WTC11 (cell line): Measurements from ENCODE around the gene LIN7C. TPM values are rescaled to one million over a fixed set of nuclear protein-coding genes. Genes with fewer than 3 reads are reported as not detected.

Experiments used
- ATAC-seq: fragments of 200-7000 bp; cut with Tn5 transposase; 2 replicates; pipeline ENCODE4 v1.10.0; 2021; ENCODE audit warnings: mild to moderate bottlenecking, moderate library complexity
- CTCF ChIA-PET: fragments of 300-600 bp; sonication (Branson Sonifier 250); formaldehyde crosslinking; loops from one replicate; lab custom pipeline; 2021; ENCODE audit warnings: antibody characterized with exemption; lab: Charles Lee
- POLR2A ChIA-PET: fragments of 350-600 bp; sonication (Branson Sonifier 250); formaldehyde crosslinking; loops from one replicate; lab custom pipeline; 2021; ENCODE audit warnings: antibody characterized with exemption; lab: Charles Lee
- DNase-seq: peaks from one replicate; pipeline ENCODE4 v3.0.0; 2021; ENCODE audit warnings: low spot score
- H3K27ac Mint-ChIP-seq: 2 replicates; pipeline ENCODE4 v1.8.0; 2021; ENCODE audit warnings: mixed read lengths
- H3K27me3 Mint-ChIP-seq: 2 replicates; pipeline ENCODE4 v1.8.0; 2021; ENCODE audit warnings: low read depth, mild to moderate bottlenecking, moderate library complexity, mixed read lengths
- H3K36me3 Mint-ChIP-seq: 2 replicates; pipeline ENCODE4 v1.8.0; 2021; ENCODE audit warnings: mixed read lengths
- H3K4me1 Mint-ChIP-seq: 2 replicates; pipeline ENCODE4 v1.8.0; 2022; ENCODE audit warnings: mixed read lengths
- H3K4me3 Mint-ChIP-seq: 2 replicates; pipeline ENCODE4 v1.8.0; 2021; ENCODE audit warnings: mild to moderate bottlenecking, moderate library complexity, mixed read lengths
- H3K9me3 Mint-ChIP-seq: 2 replicates; pipeline ENCODE4 v1.8.0; 2021; ENCODE audit warnings: mixed read lengths
- ETV6 ChIP-seq: sonication (generic); formaldehyde crosslinking; IDR thresholded peaks from 2 replicates; pipeline ENCODE4 v1.8.1; 2022; ENCODE audit warnings: mild to moderate bottlenecking, missing genetic modification reagents
- FOXK1 ChIP-seq: sonication (generic); formaldehyde crosslinking; IDR thresholded peaks from 2 replicates; pipeline ENCODE4 v1.8.0; 2022; ENCODE audit warnings: mild to moderate bottlenecking, moderate library complexity, missing genetic modification reagents
- GRHL2 ChIP-seq: fragments of 250-450 bp; sonication (Bioruptor Pico); IDR thresholded peaks from 2 replicates; pipeline ENCODE4 v1.8.0; 2022; ENCODE audit warnings: mild to moderate bottlenecking, moderate library complexity; ENCODE audit not compliant: insufficient replicate concordance, severe bottlenecking
- RORB ChIP-seq: fragments of 250-450 bp; sonication (Bioruptor Pico); IDR thresholded peaks from 2 replicates; pipeline ENCODE4 v1.9.0; 2021; ENCODE audit warnings: mild to moderate bottlenecking
- TCF7 ChIP-seq: sonication (generic); formaldehyde crosslinking; IDR thresholded peaks from 2 replicates; pipeline ENCODE4 v1.8.0; 2022; ENCODE audit warnings: mild to moderate bottlenecking, low read depth, missing genetic modification reagents, moderate library complexity
- ZNF263 ChIP-seq: sonication (generic); formaldehyde crosslinking; IDR thresholded peaks from 2 replicates; pipeline ENCODE4 v1.8.1; 2022; ENCODE audit warnings: low read depth, mild to moderate bottlenecking, moderate library complexity, missing genetic modification reagents
- ZNF281 ChIP-seq: sonication (generic); formaldehyde crosslinking; IDR thresholded peaks from 2 replicates; pipeline ENCODE4 v1.8.0; 2023; ENCODE audit warnings: mild to moderate bottlenecking, missing genetic modification reagents
- ZNF671 ChIP-seq: fragments of 250-450 bp; sonication (Bioruptor Pico); IDR thresholded peaks from 2 replicates; pipeline ENCODE4 v1.8.0; 2021; ENCODE audit warnings: mild to moderate bottlenecking
- total RNA-seq: library from RNA; stranded (reverse); gene quantifications from 3 replicates; pipeline ENCODE4 v1.2.3, GENCODE V29; 2021
- TF ChIP-seq, protein P1 (sequence below): sonication (generic); formaldehyde crosslinking; IDR thresholded peaks from 2 replicates; pipeline ENCODE4 v1.8.1; 2022; ENCODE audit warnings: mild to moderate bottlenecking, missing genetic modification reagents, moderate library complexity, borderline replicate concordance
- TF ChIP-seq, protein P2 (sequence below): fragments of 250-450 bp; sonication (Bioruptor Pico); conservative IDR thresholded peaks from 2 replicates; pipeline ENCODE4 v1.9.0; 2021; ENCODE audit warnings: mild to moderate bottlenecking
- TF ChIP-seq, protein P3 (sequence below): sonication (generic); formaldehyde crosslinking; conservative IDR thresholded peaks from 2 replicates; pipeline ENCODE4 v1.8.1; 2022; ENCODE audit warnings: mild to moderate bottlenecking, missing genetic modification reagents
- TF ChIP-seq, protein P4 (sequence below): sonication (generic); formaldehyde crosslinking; IDR thresholded peaks from 2 replicates; pipeline ENCODE4 v1.8.0; 2022; ENCODE audit warnings: mild to moderate bottlenecking, missing genetic modification reagents
- TF ChIP-seq, protein P5 (sequence below): sonication (generic); formaldehyde crosslinking; IDR thresholded peaks from 2 replicates; pipeline ENCODE4 v1.8.1; 2022; ENCODE audit warnings: mild to moderate bottlenecking, moderate library complexity, missing genetic modification reagents

Gene LIN7C
- total RNA-seq, 1 experiment from 2014 or later, result 39.4 TPM

- Mint-ChIP-seq H3K4me3 (no peak overlapping the region), H3K4me1 (no peaks in the 10 kb centered on the region), H3K27me3 (no peaks in the 10 kb centered on the region), H3K9me3 (no peaks in the 10 kb centered on the region), H3K36me3 (peaks cover 49% of the 10 kb centered on the region)
- ATAC-seq (no peak), DNase-seq (no peak)
- ChIA-PET CTCF (interaction anchor here (0.8 to 1.6 kb wide), 2 partner anchors 11 to 312 kb away, joined by 3 to 5 read pairs; no protein-coding TSS in a partner anchor), POLR2A (no interaction called here)
- TF ChIP-seq TCF7 (CRISPR knock-in tag) (no peak), ZNF671 (CRISPR knock-in tag) (no peak)
- TF ChIP-seq, protein P1, sequence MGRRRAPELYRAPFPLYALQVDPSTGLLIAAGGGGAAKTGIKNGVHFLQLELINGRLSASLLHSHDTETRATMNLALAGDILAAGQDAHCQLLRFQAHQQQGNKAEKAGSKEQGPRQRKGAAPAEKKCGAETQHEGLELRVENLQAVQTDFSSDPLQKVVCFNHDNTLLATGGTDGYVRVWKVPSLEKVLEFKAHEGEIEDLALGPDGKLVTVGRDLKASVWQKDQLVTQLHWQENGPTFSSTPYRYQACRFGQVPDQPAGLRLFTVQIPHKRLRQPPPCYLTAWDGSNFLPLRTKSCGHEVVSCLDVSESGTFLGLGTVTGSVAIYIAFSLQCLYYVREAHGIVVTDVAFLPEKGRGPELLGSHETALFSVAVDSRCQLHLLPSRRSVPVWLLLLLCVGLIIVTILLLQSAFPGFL (CRISPR knock-in tag), result no peak
- TF ChIP-seq, protein P2, sequence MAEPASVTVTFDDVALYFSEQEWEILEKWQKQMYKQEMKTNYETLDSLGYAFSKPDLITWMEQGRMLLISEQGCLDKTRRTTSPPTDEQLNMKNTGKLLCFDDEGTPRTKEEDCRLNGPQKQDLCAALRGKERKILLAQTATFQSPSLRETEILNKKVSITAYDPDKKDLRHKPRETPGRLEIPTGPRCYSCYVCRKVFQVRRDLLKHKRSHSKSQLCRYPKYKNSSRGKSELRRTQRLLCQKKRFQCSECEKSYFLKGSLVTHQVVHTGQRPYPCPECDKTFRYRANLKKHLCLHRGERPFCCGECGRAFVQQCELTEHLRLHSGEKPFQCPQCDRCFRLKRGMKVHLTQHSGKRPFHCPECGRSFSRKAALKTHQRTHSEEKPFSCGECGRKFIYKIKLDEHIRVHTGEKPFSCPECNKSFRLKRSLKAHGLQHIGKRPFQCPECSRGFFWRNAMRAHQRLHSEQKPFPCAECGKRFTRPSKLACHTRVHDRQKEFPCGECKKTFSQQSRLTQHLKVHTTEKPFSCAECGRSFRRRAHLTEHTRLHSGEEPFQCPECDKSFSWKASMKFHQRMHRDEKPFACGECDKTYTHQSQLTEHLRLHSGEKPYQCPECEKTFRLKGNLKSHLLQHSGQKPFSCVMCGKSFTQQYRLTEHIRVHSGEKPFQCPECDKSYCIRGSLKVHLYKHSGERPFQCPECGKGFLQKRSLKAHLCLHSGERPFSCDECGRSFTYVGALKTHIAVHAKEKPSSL (CRISPR knock-in tag), result no peak
- TF ChIP-seq, protein P3, sequence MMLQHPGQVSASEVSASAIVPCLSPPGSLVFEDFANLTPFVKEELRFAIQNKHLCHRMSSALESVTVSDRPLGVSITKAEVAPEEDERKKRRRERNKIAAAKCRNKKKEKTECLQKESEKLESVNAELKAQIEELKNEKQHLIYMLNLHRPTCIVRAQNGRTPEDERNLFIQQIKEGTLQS, result no peak
- TF ChIP-seq, protein P4, sequence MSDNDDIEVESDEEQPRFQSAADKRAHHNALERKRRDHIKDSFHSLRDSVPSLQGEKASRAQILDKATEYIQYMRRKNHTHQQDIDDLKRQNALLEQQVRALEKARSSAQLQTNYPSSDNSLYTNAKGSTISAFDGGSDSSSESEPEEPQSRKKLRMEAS (CRISPR knock-in tag), result no peak
- TF ChIP-seq, protein P5, sequence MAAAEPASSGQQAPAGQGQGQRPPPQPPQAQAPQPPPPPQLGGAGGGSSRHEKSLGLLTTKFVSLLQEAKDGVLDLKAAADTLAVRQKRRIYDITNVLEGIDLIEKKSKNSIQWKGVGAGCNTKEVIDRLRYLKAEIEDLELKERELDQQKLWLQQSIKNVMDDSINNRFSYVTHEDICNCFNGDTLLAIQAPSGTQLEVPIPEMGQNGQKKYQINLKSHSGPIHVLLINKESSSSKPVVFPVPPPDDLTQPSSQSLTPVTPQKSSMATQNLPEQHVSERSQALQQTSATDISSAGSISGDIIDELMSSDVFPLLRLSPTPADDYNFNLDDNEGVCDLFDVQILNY (CRISPR knock-in tag), result no peak
- TF ChIP-seq, all 79 proteins: peak for 0
- H3K27ac Mint-ChIP-seq, result no peak overlapping the region
Observed at GRCh38 chr11:27496461-27496860, 10.1 kb downstream of the LIN7C start.

GRCh38 chr11:27495710-27496300, 10.8 kb downstream of the LIN7C start:
- ATAC-seq, result no peak
- H3K4me3 Mint-ChIP-seq, result no peak overlapping the region

More at GRCh38 chr11:27495710-27496300, 10.8 kb downstream of the LIN7C start:
- POLR2A ChIA-PET, result no interaction called here
- CTCF ChIA-PET, result interaction anchor here (1.1 to 1.6 kb wide), 2 partner anchors 10 to 23 kb away, joined by 3 to 5 read pairs; partner anchors contain the start of gene LGR4
- TF ChIP-seq ZNF263 (CRISPR knock-in tag), result no peak
- no peak for TF ChIP-seq FOXK1
- TF ChIP-seq ETV6 (CRISPR knock-in tag), result no peak
- TF ChIP-seq ZNF281 (CRISPR knock-in tag), result no peak
- TF ChIP-seq RORB (CRISPR knock-in tag), result no peak
- no peak for TF ChIP-seq GRHL2 (CRISPR knock-in tag)
- TF ChIP-seq, all 79 proteins: peak for 0
- H3K4me1 Mint-ChIP-seq, result no peaks in the 10 kb centered on the region
- H3K9me3 Mint-ChIP-seq, result no peaks in the 10 kb centered on the region
- no peak overlapping the region for H3K27ac Mint-ChIP-seq
- H3K36me3 Mint-ChIP-seq, result peaks cover 54% of the 10 kb centered on the region
- no peaks in the 10 kb centered on the region for H3K27me3 Mint-ChIP-seq
- no peak for DNase-seq
